ENCODE results near the gene P2RY8. TPM values are rescaled to one million over a fixed set of nuclear protein-coding genes. Genes with fewer than 3 reads are reported as not detected.

P2RY8 gene
- total and polyA plus RNA-seq, 7 donors, result 0.79 to 4.1 (median 1.5) TPM

DNA sequence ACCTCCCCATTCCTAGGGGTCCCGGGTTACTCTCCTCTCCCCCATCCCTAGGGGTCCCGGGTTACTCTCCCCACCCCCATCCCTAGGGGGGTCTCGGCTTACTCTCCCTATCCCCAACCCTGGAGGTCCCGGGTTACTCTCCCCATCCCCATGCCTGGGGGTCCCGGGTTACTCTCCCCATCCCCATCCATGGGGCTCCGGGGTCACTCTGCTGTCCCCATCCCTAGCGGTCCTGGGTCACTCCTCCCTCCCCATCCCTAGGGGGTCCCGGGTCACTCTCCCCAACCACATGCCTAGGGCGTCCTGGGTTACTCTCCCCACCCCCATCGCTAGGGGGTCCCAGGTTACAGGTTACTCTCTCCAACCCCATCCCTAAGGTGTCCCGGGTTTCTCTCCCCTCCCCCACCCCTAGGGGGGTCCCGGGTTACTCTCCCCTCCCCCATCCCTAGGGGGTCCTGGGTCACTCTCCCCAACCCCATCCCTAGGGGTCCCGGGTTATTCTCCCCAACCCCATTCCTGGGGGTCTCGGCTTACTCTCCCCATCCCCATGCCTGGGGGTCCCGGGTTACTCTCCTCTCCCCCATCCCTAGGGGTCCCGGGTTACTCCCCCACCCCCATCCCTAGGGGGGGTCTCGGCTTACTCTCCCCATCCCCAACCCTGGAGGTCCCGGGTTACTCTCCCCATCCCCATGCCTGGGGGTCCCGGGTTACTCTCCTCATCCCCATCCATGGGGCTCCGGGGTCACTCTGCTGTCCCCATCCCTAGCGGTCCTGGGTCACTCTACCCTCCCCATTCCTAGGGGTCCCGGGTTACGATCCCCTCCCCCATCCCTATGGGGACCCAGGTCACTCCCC lies 85.1 kb downstream of the P2RY8 start:
- 20 to 29% (median 25%) methylated on average over 20 to 23 of the region's 23 CpGs for WGBS, 3 donors
- no peaks in the 10 kb centered on the region for H3K4me1 ChIP-seq
- H3K36me3 ChIP-seq (ENCODE audit: insufficient read depth in 1 of 2, low read depth in 1 of 2), result no peaks in the 10 kb centered on the region
- H3K4me3 ChIP-seq, result peak overlapping the region; percentile 72
- no peaks in the 10 kb centered on the region for H3K27me3 ChIP-seq (ENCODE audit: insufficient read depth in 3 of 3, low read length in 2 of 3)
- peak overlapping the region; percentile 65 for H3K27ac ChIP-seq
- TF ChIP-seq CTCF (IDR thresholded peaks at IDR 0.05), result no peak
- no peaks in the 10 kb centered on the region for H3K9me3 ChIP-seq
- ATAC-seq, result no peak
- intact Hi-C loops (cut with DNase I), result loop anchor here (5.0 to 10.0 kb wide), 3 partner anchors 60 to 1363 kb away; partner anchors contain the start of genes AKAP17A (in 1 of the 2) and SLC25A6 (in 1 of the 2)
- peak in 1 of 2 donors; percentile 61 for DNase-seq

DNA sequence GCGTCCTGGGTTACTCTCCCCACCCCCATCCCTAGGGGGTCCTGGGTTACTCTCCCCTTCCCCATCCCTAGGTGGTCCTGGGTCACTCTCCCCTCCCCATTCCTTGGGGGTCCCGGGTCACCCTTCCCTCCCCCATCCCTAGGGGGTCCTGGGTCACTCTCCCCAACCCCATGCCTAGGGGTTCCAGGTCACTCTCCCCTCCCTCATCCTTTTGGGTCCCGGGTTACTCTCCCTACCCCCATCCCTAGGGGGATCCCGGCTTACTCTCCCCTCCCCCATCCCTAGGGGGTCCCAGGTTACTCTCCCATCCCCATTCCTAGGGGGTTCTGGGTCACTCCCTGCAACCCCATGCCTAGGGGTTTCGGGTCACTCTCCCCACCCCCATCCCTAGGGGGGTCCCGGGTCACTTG lies 85.7 kb downstream of the P2RY8 start:
- no peaks in the 10 kb centered on the region for H3K4me1 ChIP-seq
- no peak for TF ChIP-seq CTCF (IDR thresholded peaks at IDR 0.05)
- intact Hi-C loops (cut with DNase I), result loop anchor here (5.0 to 10.0 kb wide), 3 partner anchors 59 to 1364 kb away; partner anchors contain the start of genes AKAP17A (in 1 of the 2) and SLC25A6 (in 1 of the 2)
- DNase-seq, result no peak
- no peak overlapping the region for H3K4me3 ChIP-seq
- ATAC-seq, result no peak
- H3K9me3 ChIP-seq, result no peaks in the 10 kb centered on the region
- H3K27me3 ChIP-seq (ENCODE audit: insufficient read depth in 3 of 3, low read length in 2 of 3), result no peaks in the 10 kb centered on the region
- H3K36me3 ChIP-seq (ENCODE audit: insufficient read depth in 1 of 2, low read depth in 1 of 2), result no peaks in the 10 kb centered on the region
- 85 to 93% (median 91%) methylated on average over 6 of the region's 6 CpGs for WGBS, 3 donors
- no peak overlapping the region for H3K27ac ChIP-seq

GRCh38 chrX:1450361-1451161 lies 86.4 kb downstream of the P2RY8 start:
- Histone ChIP-seq H3K4me3 (no peak overlapping the region), H3K36me3 (ENCODE audit: insufficient read depth in 1 of 2, low read depth in 1 of 2) (no peaks in the 10 kb centered on the region), H3K27ac (no peak overlapping the region), H3K9me3 (no peaks in the 10 kb centered on the region), H3K27me3 (ENCODE audit: insufficient read depth in 3 of 3, low read length in 2 of 3) (no peaks in the 10 kb centered on the region), H3K4me1 (no peaks in the 10 kb centered on the region)
- TF ChIP-seq CTCF (IDR thresholded peaks at IDR 0.05), result no peak
- intact Hi-C loops (cut with DNase I), result loop anchor here (5.0 to 10.0 kb wide), 3 partner anchors 58 to 1364 kb away; partner anchors contain the start of genes AKAP17A (in 1 of the 2) and SLC25A6 (in 1 of the 2)
- ATAC-seq (no peak), DNase-seq (no peak)
- 84 to 85% (median 84%) methylated on average over 8 to 9 of the region's 9 CpGs for WGBS, 3 donors

- no peak for ATAC-seq
- H3K4me1 ChIP-seq, result no peaks in the 10 kb centered on the region
- 91 to 100% (median 98%) methylated on average over 2 of the region's 2 CpGs for WGBS, 3 donors
- no peaks in the 10 kb centered on the region for H3K27me3 ChIP-seq (ENCODE audit: insufficient read depth in 3 of 3, low read length in 2 of 3)
- H3K9me3 ChIP-seq, result no peaks in the 10 kb centered on the region
- DNase-seq, result no peak
- no peak overlapping the region for H3K4me3 ChIP-seq
- H3K27ac ChIP-seq, result no peak overlapping the region
- H3K36me3 ChIP-seq (ENCODE audit: insufficient read depth in 1 of 2, low read depth in 1 of 2), result no peaks in the 10 kb centered on the region
- no peak for TF ChIP-seq CTCF (IDR thresholded peaks at IDR 0.05)
- intact Hi-C loops (cut with DNase I), result loop anchor here (5.0 to 10.0 kb wide), 4 partner anchors 55 to 1365 kb away; partner anchors contain the start of genes SLC25A6 (in 2 of the 2) and AKAP17A (in 1 of the 2)
Measured at GRCh38 chrX:1449823-1450149, 87.2 kb downstream of the P2RY8 start.
